PFSK-1 (cell line): ENCODE results near the gene RAB27B.

Experiments
- FOXP2 ChIP-seq: optimal IDR thresholded peaks from 2 replicates; pipeline ENCODE3; 2011; ENCODE audit warnings: borderline replicate concordance, control low read depth, inconsistent platforms; ENCODE audit not compliant: insufficient read depth; ENCODE audit errors: extremely low read length, extremely low read depth
- POLR2AphosphoS5 ChIP-seq: IDR thresholded peaks from 2 replicates; pipeline ENCODE4 v1.6.1; 2012; ENCODE audit warnings: low read depth, mild to moderate bottlenecking, control low read depth, low read length, moderate library complexity
- SIN3A ChIP-seq: IDR thresholded peaks from 2 replicates; pipeline ENCODE4 v1.6.1; 2012; ENCODE audit warnings: mild to moderate bottlenecking, low read length, moderate library complexity, borderline replicate concordance; ENCODE audit not compliant: insufficient read depth
- TAF1 ChIP-seq: IDR thresholded peaks from 2 replicates; pipeline ENCODE4 v1.6.1; 2012; ENCODE audit warnings: low read length, control low read depth, borderline replicate concordance; ENCODE audit not compliant: insufficient read depth
- TF ChIP-seq, protein P1 (sequence below), 2 experiments: IDR thresholded peaks; 2 replicates each; pipeline versions ENCODE4 v1.6.1 to v1.8.0; 2011 to 2012; ENCODE audit warnings: low read depth in 2 of 2, low read length in 2 of 2, control low read depth in 1 of 2, inconsistent platforms in 1 of 2, mild to moderate bottlenecking in 1 of 2, moderate library complexity in 1 of 2; ENCODE audit not compliant: insufficient read depth in 1 of 2

The RAB27B gene

GRCh38 chr18:54812885-54813284 is 15.4 kb upstream of the RAB27B start:
- TF ChIP-seq SIN3A (no peak), FOXP2 (no peak), TAF1 (no peak), POLR2AphosphoS5 (no peak)
- TF ChIP-seq, protein P1, sequence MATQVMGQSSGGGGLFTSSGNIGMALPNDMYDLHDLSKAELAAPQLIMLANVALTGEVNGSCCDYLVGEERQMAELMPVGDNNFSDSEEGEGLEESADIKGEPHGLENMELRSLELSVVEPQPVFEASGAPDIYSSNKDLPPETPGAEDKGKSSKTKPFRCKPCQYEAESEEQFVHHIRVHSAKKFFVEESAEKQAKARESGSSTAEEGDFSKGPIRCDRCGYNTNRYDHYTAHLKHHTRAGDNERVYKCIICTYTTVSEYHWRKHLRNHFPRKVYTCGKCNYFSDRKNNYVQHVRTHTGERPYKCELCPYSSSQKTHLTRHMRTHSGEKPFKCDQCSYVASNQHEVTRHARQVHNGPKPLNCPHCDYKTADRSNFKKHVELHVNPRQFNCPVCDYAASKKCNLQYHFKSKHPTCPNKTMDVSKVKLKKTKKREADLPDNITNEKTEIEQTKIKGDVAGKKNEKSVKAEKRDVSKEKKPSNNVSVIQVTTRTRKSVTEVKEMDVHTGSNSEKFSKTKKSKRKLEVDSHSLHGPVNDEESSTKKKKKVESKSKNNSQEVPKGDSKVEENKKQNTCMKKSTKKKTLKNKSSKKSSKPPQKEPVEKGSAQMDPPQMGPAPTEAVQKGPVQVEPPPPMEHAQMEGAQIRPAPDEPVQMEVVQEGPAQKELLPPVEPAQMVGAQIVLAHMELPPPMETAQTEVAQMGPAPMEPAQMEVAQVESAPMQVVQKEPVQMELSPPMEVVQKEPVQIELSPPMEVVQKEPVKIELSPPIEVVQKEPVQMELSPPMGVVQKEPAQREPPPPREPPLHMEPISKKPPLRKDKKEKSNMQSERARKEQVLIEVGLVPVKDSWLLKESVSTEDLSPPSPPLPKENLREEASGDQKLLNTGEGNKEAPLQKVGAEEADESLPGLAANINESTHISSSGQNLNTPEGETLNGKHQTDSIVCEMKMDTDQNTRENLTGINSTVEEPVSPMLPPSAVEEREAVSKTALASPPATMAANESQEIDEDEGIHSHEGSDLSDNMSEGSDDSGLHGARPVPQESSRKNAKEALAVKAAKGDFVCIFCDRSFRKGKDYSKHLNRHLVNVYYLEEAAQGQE (IDR thresholded peaks at IDR 0.05; ENCODE audit: insufficient read depth in 1 of 2, low read depth in 2 of 2, low read length in 2 of 2) = no peak

- TF ChIP-seq FOXP2 (no peak), POLR2AphosphoS5 (no peak), SIN3A (no peak), TAF1 (no peak)
- TF ChIP-seq, protein P1 (IDR thresholded peaks at IDR 0.05; ENCODE audit: insufficient read depth in 1 of 2, low read depth in 2 of 2, low read length in 2 of 2) = no peak
Observed at GRCh38 chr18:54813305-54813704, 15.0 kb upstream of the RAB27B start.

GRCh38 chr18:54813977-54814565 is 14.2 kb upstream of the RAB27B start:
- TF ChIP-seq, protein P1 (IDR thresholded peaks at IDR 0.05; ENCODE audit: insufficient read depth in 1 of 2, low read depth in 2 of 2, low read length in 2 of 2) = no peak
- no peak for TF ChIP-seq POLR2AphosphoS5
- no peak for TF ChIP-seq SIN3A
- no peak for TF ChIP-seq TAF1
- no peak for TF ChIP-seq FOXP2

DNA sequence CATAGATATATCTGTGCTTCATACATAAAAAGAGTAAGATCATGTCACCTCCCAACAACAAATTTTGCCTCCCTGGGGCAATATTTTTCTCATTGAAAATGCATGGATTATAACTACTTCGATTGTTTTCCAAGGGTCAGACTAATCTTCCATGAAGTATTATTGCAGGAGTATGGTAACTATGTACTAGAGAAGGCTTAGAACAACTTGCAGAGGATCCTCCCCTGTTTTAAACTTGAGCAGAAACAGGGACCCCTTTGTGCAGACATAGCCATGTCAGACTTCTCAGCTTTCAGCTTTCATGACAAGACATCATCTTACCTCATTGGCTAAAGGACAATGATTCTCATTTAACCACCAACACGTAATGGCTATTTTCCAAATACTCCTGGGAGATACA is 13.2 kb upstream of the RAB27B start:
- TF ChIP-seq FOXP2 (no peak), TAF1 (no peak), POLR2AphosphoS5 (no peak), SIN3A (no peak)
- TF ChIP-seq, protein P1 (IDR thresholded peaks at IDR 0.05; ENCODE audit: insufficient read depth in 1 of 2, low read depth in 2 of 2, low read length in 2 of 2) = no peak
